Liver (tissue), 9 donors: Measurements from ENCODE around the gene OLR1. TPM values are rescaled to one million over a fixed set of nuclear protein-coding genes. Genes with fewer than 3 reads are reported as not detected.
A peak's percentile ranks its signal among the peaks of the same experiment; 100 is the strongest.
"Not testable (repeated sequence)": the region's sequence is repeated elsewhere in the genome, so short reads cannot be mapped to it uniquely, and the experiment has no call there.

ENCODE experiments used
- DNase-seq: peaks from one replicate; pipeline ENCODE4 v3.0.0-alpha.2; 2017; ENCODE audit warnings: low spot score
- H3K27ac ChIP-seq, 2 donors: one replicate each; pipeline ENCODE4 v1.7.0; 2013; ENCODE audit warnings: inconsistent platforms in 2 of 2, low read length in 2 of 2, control low read depth in 1 of 2, low read depth in 1 of 2, mild to moderate bottlenecking in 1 of 2
- H3K27me3 ChIP-seq, 4 donors: one replicate each; pipeline versions ENCODE4 v1.6.1 to v1.7.0; 2013; ENCODE audit warnings: low read length in 3 of 4, inconsistent platforms in 1 of 4, mild to moderate bottlenecking in 1 of 4, moderate library complexity in 1 of 4; ENCODE audit not compliant: control insufficient read depth in 4 of 4, insufficient read depth in 4 of 4
- H3K36me3 ChIP-seq, 4 donors: one replicate each; pipeline versions ENCODE4 v1.6.1 to v1.7.0; 2013; ENCODE audit warnings: low read length in 3 of 4, mild to moderate bottlenecking in 3 of 4, low read depth in 1 of 4, moderate library complexity in 1 of 4; ENCODE audit not compliant: control insufficient read depth in 4 of 4, insufficient read depth in 3 of 4
- H3K4me1 ChIP-seq, 4 donors: one replicate each; pipeline versions ENCODE4 v1.6.1 to v1.7.0; 2013; ENCODE audit warnings: low read length in 3 of 4, mild to moderate bottlenecking in 3 of 4, moderate library complexity in 1 of 4; ENCODE audit not compliant: control insufficient read depth in 4 of 4, insufficient read depth in 4 of 4
- H3K4me3 ChIP-seq, 3 donors: one replicate each; pipeline versions ENCODE4 v1.6.1 to v1.7.0; 2013; ENCODE audit warnings: low read length in 3 of 3, control low read depth in 1 of 3, low read depth in 1 of 3, mild to moderate bottlenecking in 1 of 3
- H3K9ac ChIP-seq, 2 donors: one replicate each; pipeline ENCODE4 v1.7.0; 2013; ENCODE audit warnings: low read length in 2 of 2, mild to moderate bottlenecking in 2 of 2, moderate library complexity in 2 of 2, control low read depth in 1 of 2, low read depth in 1 of 2
- H3K9me3 ChIP-seq, 4 donors: one replicate each; pipeline versions ENCODE4 v1.6.1 to v1.7.0; 2013; ENCODE audit warnings: low read length in 3 of 4; ENCODE audit not compliant: control insufficient read depth in 4 of 4
- EGR1 ChIP-seq, 2 donors: IDR thresholded peaks; 2 replicates each; pipeline ENCODE4 v1.6.1; 2016 to 2018; ENCODE audit warnings: antibody characterized with exemption in 2 of 2, low read depth in 2 of 2
- FOXA1 ChIP-seq: IDR thresholded peaks from 2 replicates; pipeline ENCODE4 v1.6.1; 2016; ENCODE audit warnings: antibody characterized with exemption
- FOXA2 ChIP-seq: IDR thresholded peaks from 2 replicates; pipeline ENCODE4 v1.6.1; 2016; ENCODE audit warnings: antibody characterized with exemption
- GABPA ChIP-seq, 2 donors: IDR thresholded peaks in 1 of 2; conservative IDR thresholded peaks in 1 of 2; 2 replicates each; pipeline ENCODE4 v1.6.1; 2016; ENCODE audit warnings: antibody characterized with exemption in 2 of 2, mild to moderate bottlenecking in 1 of 2, moderate library complexity in 1 of 2
- HNF4A ChIP-seq, 2 donors: conservative IDR thresholded peaks; 2 replicates each; pipeline ENCODE4 v1.6.1; 2016; ENCODE audit warnings: antibody characterized with exemption in 2 of 2, mild to moderate bottlenecking in 2 of 2
- HNF4G ChIP-seq: IDR thresholded peaks from 2 replicates; pipeline ENCODE4 v1.6.1; 2016; ENCODE audit warnings: antibody characterized with exemption
- JUND ChIP-seq, 2 donors: IDR thresholded peaks; 2 replicates each; pipeline ENCODE4 v1.6.1; 2016; ENCODE audit warnings: antibody characterized with exemption in 2 of 2
- NR2F2 ChIP-seq: IDR thresholded peaks from 2 replicates; pipeline ENCODE4 v1.6.1; 2016; ENCODE audit warnings: antibody characterized with exemption
- RAD21 ChIP-seq, 2 donors: IDR thresholded peaks; 2 replicates each; pipeline ENCODE4 v1.6.1; 2016; ENCODE audit warnings: antibody characterized with exemption in 2 of 2, mild to moderate bottlenecking in 2 of 2
- RXRA ChIP-seq, 2 donors: IDR thresholded peaks; 2 replicates each; pipeline ENCODE4 v1.6.1; 2017 to 2018; ENCODE audit warnings: antibody characterized with exemption in 2 of 2, mild to moderate bottlenecking in 1 of 2
- TAF1 ChIP-seq: conservative IDR thresholded peaks from 2 replicates; pipeline ENCODE4 v1.6.1; 2016; ENCODE audit warnings: antibody characterized with exemption, mild to moderate bottlenecking
- YY1 ChIP-seq: IDR thresholded peaks from 2 replicates; pipeline ENCODE4 v1.6.1; 2016; ENCODE audit warnings: antibody characterized with exemption, mild to moderate bottlenecking
- whole genome bisulfite sequencing: extraction: QIAGEN DNeasy Blood & Tissue Kit; methylation state at CpG from one replicate; pipeline ENCODE4 v1.1.7; 2013; 5-methylcytosine and 5-hydroxymethylcytosine counted together
- polyA plus RNA-seq, 2 donors: library from polyadenylated mRNA; stranded (reverse) in 1 of 2; unstranded in 1 of 2; fragments of 200-250 nt in 1 of 2; fragments of >200 nt in 1 of 2; fragmentation: Nextera tagmentation in 1 of 2; extraction: Ambion mirVana in 1 of 2; gene quantifications; one replicate each; pipeline versions ENCODE4 v1.2.1 to v1.2.3, GENCODE V29; 2013 to 2015
- total RNA-seq, 2 donors: library from RNA; depleted of rRNA; stranded (reverse); fragments of >200 nt; gene quantifications; one replicate each; pipeline ENCODE4 v1.2.3, GENCODE V29; 2014
- TF ChIP-seq, protein P1 (sequence below): fragments of 150-350 bp; IDR thresholded peaks from 2 replicates; pipeline ENCODE4 v1.5.1; 2017; ENCODE audit warnings: improper control_type of control experiment, low read depth, low read length; ENCODE audit not compliant: missing input control
- TF ChIP-seq, protein P2 (sequence below): IDR thresholded peaks from 2 replicates; pipeline ENCODE4 v1.6.1; 2016; ENCODE audit warnings: antibody characterized with exemption
- TF ChIP-seq, protein P3 (sequence below): IDR thresholded peaks from 2 replicates; pipeline ENCODE4 v1.6.1; 2016; ENCODE audit warnings: antibody characterized with exemption
- donor health status: healthy.
- donor health status: healthy.
- donor health status: healthy.
- donor health status: healthy.
- donor health status: healthy.

The OLR1 gene
- total and polyA plus RNA-seq, 4 donors: 0.13 to 0.37 TPM; not detected in 2

DNA sequence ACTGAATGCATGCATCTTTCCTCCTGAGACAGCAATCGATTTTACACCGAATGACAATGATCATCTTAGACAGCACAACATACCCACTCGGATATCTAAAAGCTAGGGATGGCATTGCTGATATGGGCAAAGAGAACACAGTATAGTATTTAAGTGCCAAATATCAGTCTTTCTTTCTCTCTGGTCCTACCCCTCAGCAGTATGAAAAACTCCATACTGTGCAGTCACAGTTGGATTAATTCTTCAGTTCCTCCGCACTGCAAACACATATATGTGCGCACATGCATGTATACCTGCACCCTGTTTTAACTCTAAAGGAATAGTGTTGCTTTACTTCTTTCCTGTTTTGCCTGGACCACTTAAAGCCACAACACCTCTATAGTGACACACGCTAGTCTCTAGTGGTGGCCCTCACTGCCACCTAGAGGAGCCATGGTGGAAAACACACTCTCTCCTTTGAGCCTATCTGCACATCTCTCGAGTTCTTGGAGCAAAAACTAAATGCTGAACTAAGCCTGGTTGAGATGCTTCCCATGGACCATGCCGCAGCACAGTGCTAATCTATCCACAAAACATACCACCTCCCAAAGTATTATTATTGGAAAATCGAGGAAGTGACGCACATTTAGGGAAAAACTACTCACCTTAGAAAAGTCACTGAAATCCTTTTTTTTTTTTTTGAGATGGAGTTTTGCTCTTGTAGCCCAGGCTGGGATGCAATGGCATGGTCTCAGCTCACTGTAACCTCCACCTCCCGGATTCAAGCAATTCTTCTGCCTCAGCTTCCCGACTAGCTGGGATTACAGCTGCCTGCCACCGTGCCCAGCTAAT, 18.8 kb upstream of the OLR1 start:
- Histone ChIP-seq H3K27ac (no peak overlapping the region), H3K36me3 (no peaks in the 10 kb centered on the region), H3K9ac (no peak overlapping the region), H3K27me3 (peaks cover 0 to 2% (median 0%) of the 10 kb centered on the region in 4 donors), H3K4me3 (no peak overlapping the region), H3K9me3 (no peaks in the 10 kb centered on the region), H3K4me1 (no peaks in the 10 kb centered on the region)
- peak; percentile 89 to 95 for TF ChIP-seq RAD21 (IDR thresholded peaks at IDR 0.05)
- TF ChIP-seq, protein P1, sequence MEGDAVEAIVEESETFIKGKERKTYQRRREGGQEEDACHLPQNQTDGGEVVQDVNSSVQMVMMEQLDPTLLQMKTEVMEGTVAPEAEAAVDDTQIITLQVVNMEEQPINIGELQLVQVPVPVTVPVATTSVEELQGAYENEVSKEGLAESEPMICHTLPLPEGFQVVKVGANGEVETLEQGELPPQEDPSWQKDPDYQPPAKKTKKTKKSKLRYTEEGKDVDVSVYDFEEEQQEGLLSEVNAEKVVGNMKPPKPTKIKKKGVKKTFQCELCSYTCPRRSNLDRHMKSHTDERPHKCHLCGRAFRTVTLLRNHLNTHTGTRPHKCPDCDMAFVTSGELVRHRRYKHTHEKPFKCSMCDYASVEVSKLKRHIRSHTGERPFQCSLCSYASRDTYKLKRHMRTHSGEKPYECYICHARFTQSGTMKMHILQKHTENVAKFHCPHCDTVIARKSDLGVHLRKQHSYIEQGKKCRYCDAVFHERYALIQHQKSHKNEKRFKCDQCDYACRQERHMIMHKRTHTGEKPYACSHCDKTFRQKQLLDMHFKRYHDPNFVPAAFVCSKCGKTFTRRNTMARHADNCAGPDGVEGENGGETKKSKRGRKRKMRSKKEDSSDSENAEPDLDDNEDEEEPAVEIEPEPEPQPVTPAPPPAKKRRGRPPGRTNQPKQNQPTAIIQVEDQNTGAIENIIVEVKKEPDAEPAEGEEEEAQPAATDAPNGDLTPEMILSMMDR: peak; percentile 75
- TF ChIP-seq FOXA1: no peak
- DNase-seq: peak; percentile 46
- WGBS: 37% methylated on average over 13 of the region's 13 CpGs

DNA sequence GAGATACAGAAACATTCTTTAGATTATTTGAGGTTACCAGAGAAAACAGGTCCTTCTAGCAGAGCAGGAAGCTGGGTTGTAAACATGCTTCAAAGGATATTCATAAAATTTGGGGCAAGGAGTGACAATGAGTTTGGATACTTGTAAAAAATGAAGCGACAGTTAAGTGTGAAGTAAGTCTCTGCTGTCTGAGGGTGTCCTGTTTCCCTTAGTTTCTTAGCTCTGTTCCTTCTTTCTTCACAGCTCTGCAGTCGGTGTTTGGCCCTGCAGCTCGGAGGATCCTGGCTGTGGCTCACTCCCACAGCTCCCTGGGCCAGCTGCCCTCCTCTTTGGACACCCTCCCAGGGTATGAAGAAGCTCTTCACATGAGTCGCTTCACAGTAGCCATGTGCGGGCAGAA, 17.7 kb upstream of the OLR1 start:
- Histone ChIP-seq H3K9me3 (no peaks in the 10 kb centered on the region), H3K36me3 (no peaks in the 10 kb centered on the region), H3K4me3 (no peak overlapping the region), H3K27ac (no peak overlapping the region), H3K27me3 (peaks cover 0 to 2% (median 0%) of the 10 kb centered on the region in 4 donors), H3K4me1 (no peaks in the 10 kb centered on the region), H3K9ac (no peak overlapping the region)
- WGBS: 78% methylated on average over 5 of the region's 5 CpGs
- TF ChIP-seq HNF4G: no peak
- TF ChIP-seq, protein P2, sequence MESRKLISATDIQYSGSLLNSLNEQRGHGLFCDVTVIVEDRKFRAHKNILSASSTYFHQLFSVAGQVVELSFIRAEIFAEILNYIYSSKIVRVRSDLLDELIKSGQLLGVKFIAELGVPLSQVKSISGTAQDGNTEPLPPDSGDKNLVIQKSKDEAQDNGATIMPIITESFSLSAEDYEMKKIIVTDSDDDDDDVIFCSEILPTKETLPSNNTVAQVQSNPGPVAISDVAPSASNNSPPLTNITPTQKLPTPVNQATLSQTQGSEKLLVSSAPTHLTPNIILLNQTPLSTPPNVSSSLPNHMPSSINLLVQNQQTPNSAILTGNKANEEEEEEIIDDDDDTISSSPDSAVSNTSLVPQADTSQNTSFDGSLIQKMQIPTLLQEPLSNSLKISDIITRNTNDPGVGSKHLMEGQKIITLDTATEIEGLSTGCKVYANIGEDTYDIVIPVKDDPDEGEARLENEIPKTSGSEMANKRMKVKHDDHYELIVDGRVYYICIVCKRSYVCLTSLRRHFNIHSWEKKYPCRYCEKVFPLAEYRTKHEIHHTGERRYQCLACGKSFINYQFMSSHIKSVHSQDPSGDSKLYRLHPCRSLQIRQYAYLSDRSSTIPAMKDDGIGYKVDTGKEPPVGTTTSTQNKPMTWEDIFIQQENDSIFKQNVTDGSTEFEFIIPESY: no peak
- DNase-seq: no peak

DNA sequence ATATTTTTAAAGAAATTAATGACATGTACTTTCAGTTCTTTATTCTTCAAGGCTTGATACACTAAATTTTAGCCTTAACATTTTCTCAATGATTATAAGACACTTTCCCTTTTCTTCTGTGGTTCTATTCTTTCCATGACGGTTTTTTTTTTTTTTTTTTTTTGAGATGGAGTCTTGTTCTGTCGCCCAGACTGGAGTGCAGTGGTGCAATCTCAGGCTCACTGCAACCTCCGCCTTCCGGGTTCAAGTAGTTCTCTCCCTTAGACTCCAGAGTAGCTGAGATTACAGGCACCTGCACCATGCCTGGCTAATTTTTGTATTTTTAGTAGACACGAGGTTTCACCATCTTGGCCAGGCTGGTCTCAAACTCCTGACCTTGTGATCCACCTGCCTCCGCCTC, 15.0 kb upstream of the OLR1 start:
- H3K27ac ChIP-seq, H3K4me1 ChIP-seq, H3K9ac ChIP-seq, H3K27me3 ChIP-seq, H3K36me3 ChIP-seq, H3K4me3 ChIP-seq, DNase-seq, H3K9me3 ChIP-seq: not testable (repeated sequence)
- WGBS: 79% methylated on average over 6 of the region's 6 CpGs

DNA sequence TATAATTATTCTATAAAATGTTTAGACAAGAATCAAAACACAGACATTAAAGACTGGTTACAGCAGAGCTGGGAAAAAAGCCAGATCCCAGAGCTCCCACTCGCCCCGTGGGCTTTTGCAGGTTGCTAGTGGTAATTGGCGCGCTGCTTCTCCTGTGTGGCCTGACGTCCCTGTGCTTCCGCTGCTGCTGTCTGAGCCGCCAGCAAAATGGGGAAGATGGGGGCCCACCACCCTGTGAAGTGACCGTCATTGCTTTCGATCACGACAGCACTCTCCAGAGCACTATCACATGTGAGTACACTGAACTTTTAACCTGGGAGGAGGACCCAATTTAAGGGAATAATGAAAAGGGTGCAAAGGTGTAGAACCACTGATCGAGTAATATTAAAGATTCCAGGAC, 14.4 kb upstream of the OLR1 start:
- 71% methylated on average over 11 of the region's 11 CpGs for WGBS
- Histone ChIP-seq H3K27me3 (peaks cover 0 to 6% (median 0%) of the 10 kb centered on the region in 4 donors), H3K4me3 (no peak overlapping the region)
- TF ChIP-seq JUND (IDR thresholded peaks at IDR 0.05): no peak
- TF ChIP-seq TAF1: no peak
- no peak for TF ChIP-seq YY1
- no peak for TF ChIP-seq GABPA (IDR thresholded peaks at IDR 0.05 in 1 of 2, conservative IDR thresholded peaks at IDR 0.05 in 1 of 2)
- TF ChIP-seq, protein P3, sequence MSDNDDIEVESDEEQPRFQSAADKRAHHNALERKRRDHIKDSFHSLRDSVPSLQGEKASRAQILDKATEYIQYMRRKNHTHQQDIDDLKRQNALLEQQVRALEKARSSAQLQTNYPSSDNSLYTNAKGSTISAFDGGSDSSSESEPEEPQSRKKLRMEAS: no peak
- no peak for TF ChIP-seq RAD21 (IDR thresholded peaks at IDR 0.05)
- no peak for TF ChIP-seq RXRA (IDR thresholded peaks at IDR 0.05)
- TF ChIP-seq, protein P2: no peak
- TF ChIP-seq NR2F2: no peak
- TF ChIP-seq EGR1 (IDR thresholded peaks at IDR 0.05; ENCODE audit: low read depth in 2 of 2): no peak
- no peak for TF ChIP-seq HNF4A (conservative IDR thresholded peaks at IDR 0.05)
- TF ChIP-seq FOXA2: no peak
- TF ChIP-seq, protein P1: no peak

More for the DNA sequence above, 14.4 kb upstream of the OLR1 start:
- H3K9me3 ChIP-seq: no peaks in the 10 kb centered on the region
- no peaks in the 10 kb centered on the region for H3K4me1 ChIP-seq
- no peak overlapping the region for H3K27ac ChIP-seq
- no peaks in the 10 kb centered on the region for H3K36me3 ChIP-seq
- H3K9ac ChIP-seq: no peak overlapping the region
- DNase-seq: no peak
